Fibroblast of villous mesenchyme (primary cell): Measurements from ENCODE around the gene LPCAT2. TPM values are rescaled to one million over a fixed set of nuclear protein-coding genes. Genes with fewer than 3 reads are reported as not detected.

Source experiments
- DNase-seq: peaks from one replicate; pipeline ENCODE4 v3.0.0-alpha.2; 2010; ENCODE audit warnings: low read depth
- H3K4me3 ChIP-seq: 2 replicates; pipeline ENCODE4 v1.5.1; 2011; ENCODE audit warnings: low read depth, mild to moderate bottlenecking, low read length
- total RNA-seq: library from RNA; depleted of rRNA; stranded (reverse); fragments of >200 nt; gene quantifications from 2 replicates; pipeline ENCODE4 v1.2.3, GENCODE V29; 2012
- TF ChIP-seq, protein P1 (sequence below): IDR thresholded peaks from 2 replicates; pipeline ENCODE4 v1.5.1; 2012; ENCODE audit warnings: low read depth, mild to moderate bottlenecking, low read length; ENCODE audit not compliant: insufficient read depth

The LPCAT2 gene
- total RNA-seq, 1 donor, result 54.8 TPM

DNA sequence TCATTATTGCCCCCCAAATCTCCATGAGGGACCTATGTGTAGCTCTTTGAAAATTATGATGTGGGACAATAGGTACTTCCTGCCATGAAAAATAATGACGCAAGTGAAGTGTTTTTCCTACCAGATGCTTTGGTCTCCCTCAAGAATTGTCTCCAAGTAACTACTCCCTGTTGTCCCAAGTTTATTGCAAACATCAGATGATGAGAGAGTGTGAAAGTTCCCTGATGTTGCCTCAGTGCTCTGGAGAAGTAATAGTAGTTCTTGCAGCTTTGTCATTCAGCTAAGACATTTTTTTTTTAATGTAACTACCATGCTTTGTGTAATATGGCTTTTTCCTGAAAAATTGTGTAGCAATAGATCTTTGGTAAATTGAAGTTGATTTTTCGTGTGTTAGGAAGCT, 20.1 kb downstream of the LPCAT2 start:
- TF ChIP-seq, protein P1, sequence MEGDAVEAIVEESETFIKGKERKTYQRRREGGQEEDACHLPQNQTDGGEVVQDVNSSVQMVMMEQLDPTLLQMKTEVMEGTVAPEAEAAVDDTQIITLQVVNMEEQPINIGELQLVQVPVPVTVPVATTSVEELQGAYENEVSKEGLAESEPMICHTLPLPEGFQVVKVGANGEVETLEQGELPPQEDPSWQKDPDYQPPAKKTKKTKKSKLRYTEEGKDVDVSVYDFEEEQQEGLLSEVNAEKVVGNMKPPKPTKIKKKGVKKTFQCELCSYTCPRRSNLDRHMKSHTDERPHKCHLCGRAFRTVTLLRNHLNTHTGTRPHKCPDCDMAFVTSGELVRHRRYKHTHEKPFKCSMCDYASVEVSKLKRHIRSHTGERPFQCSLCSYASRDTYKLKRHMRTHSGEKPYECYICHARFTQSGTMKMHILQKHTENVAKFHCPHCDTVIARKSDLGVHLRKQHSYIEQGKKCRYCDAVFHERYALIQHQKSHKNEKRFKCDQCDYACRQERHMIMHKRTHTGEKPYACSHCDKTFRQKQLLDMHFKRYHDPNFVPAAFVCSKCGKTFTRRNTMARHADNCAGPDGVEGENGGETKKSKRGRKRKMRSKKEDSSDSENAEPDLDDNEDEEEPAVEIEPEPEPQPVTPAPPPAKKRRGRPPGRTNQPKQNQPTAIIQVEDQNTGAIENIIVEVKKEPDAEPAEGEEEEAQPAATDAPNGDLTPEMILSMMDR, result no peak
- DNase-seq, result peak; percentile 63
- no peak overlapping the region for H3K4me3 ChIP-seq

DNA sequence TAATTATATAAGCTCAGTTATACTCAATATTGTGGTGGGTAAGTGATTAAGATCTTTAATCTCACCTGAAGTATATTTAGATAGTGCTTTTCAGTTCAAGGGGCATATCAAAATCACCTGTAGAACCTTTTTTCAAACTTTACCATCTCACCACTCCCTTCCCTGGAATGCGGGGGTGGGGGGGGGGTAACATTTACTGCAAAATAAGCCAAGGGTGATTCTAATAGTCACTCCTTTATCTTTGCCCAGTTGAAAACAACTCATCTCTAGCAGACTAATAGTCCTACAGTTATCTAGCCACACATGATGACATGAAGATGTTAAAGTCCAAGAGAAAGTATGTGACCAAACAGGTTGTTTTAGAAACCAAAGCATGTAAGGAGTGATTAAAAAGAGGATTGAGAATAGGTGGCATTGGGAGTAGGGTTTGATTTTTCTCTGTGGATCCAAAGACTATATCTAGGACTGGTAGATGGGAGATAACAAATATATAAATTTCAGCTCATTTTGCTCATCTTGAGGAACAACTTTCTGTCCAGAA, 21.5 kb downstream of the LPCAT2 start:
- no peak overlapping the region for H3K4me3 ChIP-seq
- no peak for DNase-seq
- TF ChIP-seq, protein P1, result no peak

DNA sequence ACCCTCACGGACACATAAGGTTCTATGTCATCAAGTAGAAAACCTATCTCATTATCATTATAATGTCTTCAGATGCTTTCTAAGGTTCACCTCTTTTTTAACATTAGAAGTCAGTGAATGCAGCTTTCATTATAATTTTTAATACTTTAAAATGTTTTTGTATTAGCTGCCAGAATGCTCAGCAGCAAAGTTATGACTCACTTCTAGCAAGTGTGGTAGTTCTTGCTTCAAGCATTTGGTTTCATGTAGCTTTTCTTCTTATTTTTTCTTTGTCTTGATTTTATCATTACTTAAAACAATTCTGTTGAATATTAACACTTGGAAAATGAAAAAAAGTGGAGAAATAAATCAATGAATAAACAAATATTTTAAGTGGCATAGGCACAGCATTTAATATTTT, 23.4 kb downstream of the LPCAT2 start:
- no peak for DNase-seq
- TF ChIP-seq, protein P1, result no peak

DNA sequence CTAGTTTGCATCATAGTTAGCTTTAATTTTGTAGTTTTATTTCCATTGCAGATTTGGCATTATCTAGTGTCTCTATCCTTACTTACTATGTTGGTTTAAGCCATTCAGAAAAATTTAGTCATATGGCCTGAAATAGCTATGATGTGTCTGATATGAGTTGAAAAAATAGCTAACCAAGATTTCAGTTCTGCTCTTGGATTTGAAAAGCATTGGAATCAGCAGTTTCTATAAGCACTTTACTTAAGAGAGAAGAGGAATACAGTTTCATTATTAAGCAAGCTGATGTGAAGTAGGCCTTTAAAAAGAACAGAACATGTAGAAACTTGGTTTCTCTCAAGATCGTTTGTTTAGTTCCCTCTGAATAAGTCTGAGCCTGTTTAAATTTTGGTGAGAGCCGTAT, 25.9 kb downstream of the LPCAT2 start:
- no peak for DNase-seq
- no peak overlapping the region for H3K4me3 ChIP-seq
- TF ChIP-seq, protein P1, result no peak

More for the DNA sequence above, 23.4 kb downstream of the LPCAT2 start:
- no peak overlapping the region for H3K4me3 ChIP-seq

DNA sequence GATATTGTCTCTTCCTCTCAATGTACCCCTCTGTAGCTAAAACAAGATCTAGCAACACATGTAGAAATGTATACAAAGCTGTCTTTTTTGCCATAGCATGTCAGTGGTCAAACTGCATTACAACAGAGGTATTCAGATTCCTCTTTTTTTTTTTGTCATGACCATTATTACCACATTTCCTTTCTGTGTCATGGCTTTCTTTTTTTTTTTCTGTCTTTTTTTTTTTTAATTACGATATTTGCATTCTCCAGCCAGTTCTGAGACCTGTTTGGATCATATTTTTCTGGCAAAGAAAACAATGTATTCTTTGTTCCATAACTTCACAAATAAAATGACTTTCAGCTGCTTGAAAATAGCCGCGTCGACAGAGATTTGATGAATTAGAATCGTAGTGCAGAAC, 30.2 kb downstream of the LPCAT2 start:
- no peak overlapping the region for H3K4me3 ChIP-seq
- TF ChIP-seq, protein P1, result no peak
- peak; percentile 18 for DNase-seq

DNA sequence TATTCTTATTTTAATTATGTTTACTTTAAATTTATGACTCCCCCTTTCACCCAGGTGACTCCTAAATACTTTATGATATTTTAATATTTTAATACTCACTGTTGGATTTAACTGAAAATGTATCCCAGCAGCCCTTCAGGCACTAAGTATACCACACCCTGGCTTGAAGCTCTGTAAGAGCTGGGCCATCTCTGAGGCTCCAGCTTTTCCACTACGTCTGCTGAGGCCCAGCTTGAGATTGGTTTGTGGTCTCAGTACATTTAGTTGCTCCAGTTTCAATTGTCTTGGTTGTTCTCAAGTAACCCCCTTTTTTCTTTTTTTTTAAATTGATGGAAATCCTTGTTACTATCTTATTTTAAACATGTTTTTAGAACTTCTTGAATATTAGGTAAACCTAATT, 30.6 kb downstream of the LPCAT2 start:
- H3K4me3 ChIP-seq, result no peak overlapping the region
- TF ChIP-seq, protein P1, result no peak
- no peak for DNase-seq

DNA sequence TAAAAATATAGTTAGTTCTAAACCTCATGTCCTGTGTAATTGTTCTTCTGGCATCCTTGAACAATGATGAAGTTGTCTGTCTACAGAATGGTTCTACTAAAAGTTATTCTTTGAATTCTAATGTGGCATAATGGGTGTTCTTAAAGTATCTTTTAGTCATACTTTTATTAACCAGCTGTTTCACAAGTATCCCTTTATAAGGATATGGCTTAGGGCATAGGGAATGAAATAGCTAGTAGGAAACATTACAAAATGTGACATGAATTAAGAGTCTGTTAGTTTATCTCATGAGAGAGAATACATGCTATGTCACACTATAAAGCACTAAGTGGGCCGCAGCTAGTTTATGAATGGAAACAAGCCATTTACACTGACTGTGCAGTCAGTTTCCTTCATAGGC, 31.3 kb downstream of the LPCAT2 start:
- H3K4me3 ChIP-seq, result no peak overlapping the region
- DNase-seq, result no peak
- TF ChIP-seq, protein P1, result no peak
